HCT116 (cell line): ENCODE data around the gene KLF16. TPM values are rescaled to one million over a fixed set of nuclear protein-coding genes. Genes with fewer than 3 reads are reported as not detected.

Source experiments
- ATAC-seq: fragments of 200-7000 bp; cut with Tn5 transposase; 2 replicates; pipeline ENCODE4 v1.9.1; 2020; ENCODE audit warnings: mild to moderate bottlenecking, moderate library complexity
- BruUV-seq: library from RNA; stranded (reverse); fragments of 400-500 nt; replicated peaks from 2 replicates; lab custom pipeline; 2021; lab: Mats Ljungman, UMichigan
- CTCF ChIA-PET: fragments of 300-600 bp; sonication (Branson Sonifier 250); formaldehyde crosslinking; loops from one replicate; lab custom pipeline; 2021; ENCODE audit warnings: antibody characterized with exemption; lab: Charles Lee
- POLR2A ChIA-PET: fragments of 300-600, 350-600 bp; sonication (Branson Sonifier 250); formaldehyde crosslinking; loops from one replicate; lab custom pipeline; 2021; ENCODE audit warnings: antibody characterized with exemption; lab: Charles Lee
- RAD21 ChIA-PET, 2 experiments: fragments of 300-600 bp; sonication (Branson Sonifier 250); formaldehyde crosslinking; loops; one replicate each; lab custom pipeline; 2023; ENCODE audit warnings: low total read pairs in 2 of 2; ENCODE audit not compliant: uncharacterized antibody in 2 of 2, unreplicated experiment in 2 of 2, low non-redundant PET in 1 of 2; lab: Charles Lee
- DNase-seq: peaks from one replicate; pipeline ENCODE4 v3.0.0-alpha.2; 2010; ENCODE audit warnings: low read depth, low spot score
- H2AFZ ChIP-seq: fragments of 200-600 bp; shearing (Covaris generic), sonication (generic); 2 replicates; pipeline ENCODE4 v1.6.1; 2017; ENCODE audit warnings: low read depth, mixed run types, mixed read lengths, antibody characterized with exemption, low read length; ENCODE audit not compliant: poor library complexity, severe bottlenecking
- H3K27ac ChIP-seq: 2 replicates; pipeline ENCODE4 v1.5.1; 2012; ENCODE audit warnings: low read depth, low read length
- H3K27me3 ChIP-seq: fragments of 200-600 bp; sonication (generic); 2 replicates; pipeline ENCODE4 v1.6.1; 2016; ENCODE audit warnings: mixed run types, low read length, mixed read lengths; ENCODE audit not compliant: insufficient read depth
- H3K36me3 ChIP-seq, 2 experiments: fragments of 200-500 bp in 1 of 2; fragments of 200-600 bp in 1 of 2; sonication (Bioruptor generic) in 1 of 2; sonication (generic) in 1 of 2; 2 replicates each; pipeline versions ENCODE4 v1.5.1 to v1.6.1; 2014 to 2016; ENCODE audit warnings: low read length in 2 of 2, inconsistent platforms in 1 of 2, mixed read lengths in 1 of 2, mixed run types in 1 of 2; ENCODE audit not compliant: insufficient read depth in 2 of 2, control insufficient read depth in 1 of 2
- H3K4me1 ChIP-seq, 2 experiments: fragments of 200-600 bp in 1 of 2; sonication (generic) in 1 of 2; 2 replicates each; pipeline versions ENCODE4 v1.5.1 to v1.6.1; 2012 to 2017; ENCODE audit warnings: low read length in 2 of 2, inconsistent platforms in 1 of 2, mild to moderate bottlenecking in 1 of 2, mixed read lengths in 1 of 2, mixed run types in 1 of 2, moderate library complexity in 1 of 2; ENCODE audit not compliant: insufficient read depth in 2 of 2, control insufficient read depth in 1 of 2
- H3K4me2 ChIP-seq: fragments of 200-600 bp; sonication (generic); 2 replicates; pipeline ENCODE4 v1.6.1; 2017; ENCODE audit warnings: mixed run types, low read length, mixed read lengths
- H3K4me3 ChIP-seq, 2 experiments: fragments of 200-600 bp in 1 of 2; sonication (generic) in 1 of 2; replicated peaks in 1 of 2; 2 replicates each; pipeline ENCODE4 v1.5.1; 2011 to 2016; ENCODE audit warnings: low read length in 2 of 2, control low read depth in 1 of 2, low read depth in 1 of 2, mild to moderate bottlenecking in 1 of 2, mixed read lengths in 1 of 2, mixed run types in 1 of 2
- H3K79me2 ChIP-seq: fragments of 200-600 bp; sonication (generic); 2 replicates; pipeline ENCODE4 v1.6.1; 2017; ENCODE audit warnings: mild to moderate bottlenecking, mixed run types, low read length, moderate library complexity, mixed read lengths; ENCODE audit not compliant: insufficient read depth
- H3K9ac ChIP-seq: fragments of 200-600 bp; sonication (generic); 2 replicates; pipeline ENCODE4 v1.6.1; 2016; ENCODE audit warnings: low read length, mixed read lengths
- H3K9me2 ChIP-seq: fragments of 200-600 bp; sonication (generic), shearing (Covaris generic); 2 replicates; pipeline ENCODE4 v1.6.1; 2017; ENCODE audit warnings: mixed run types, mild to moderate bottlenecking, moderate library complexity; ENCODE audit not compliant: insufficient read depth
- H3K9me3 ChIP-seq, 2 experiments: fragments of 200-500 bp in 1 of 2; fragments of 200-600 bp in 1 of 2; sonication (Bioruptor generic) in 1 of 2; sonication (generic) in 1 of 2; 2 replicates each; pipeline ENCODE4 v1.6.1; 2014 to 2017; ENCODE audit warnings: low read length in 2 of 2, mixed read lengths in 2 of 2, inconsistent platforms in 1 of 2, low read depth in 1 of 2, mild to moderate bottlenecking in 1 of 2, mixed run types in 1 of 2, moderate library complexity in 1 of 2; ENCODE audit not compliant: control insufficient read depth in 1 of 2, insufficient read depth in 1 of 2
- H4K20me1 ChIP-seq: fragments of 200-600 bp; sonication (generic), shearing (Covaris generic); 2 replicates; pipeline ENCODE4 v1.6.1; 2017; ENCODE audit warnings: mixed run types, mild to moderate bottlenecking, moderate library complexity; ENCODE audit not compliant: insufficient read depth
- EGR1 ChIP-seq: IDR thresholded peaks from 2 replicates; pipeline ENCODE4 v1.6.1; 2012; ENCODE audit warnings: low read depth
- ELF1 ChIP-seq: IDR thresholded peaks from 2 replicates; pipeline ENCODE4 v1.6.1; 2012; ENCODE audit warnings: low read depth, borderline replicate concordance
- EZH2phosphoT487 ChIP-seq: fragments of 200-600 bp; IDR thresholded peaks from 2 replicates; pipeline ENCODE4 v1.6.1; 2018; ENCODE audit warnings: antibody characterized with exemption, borderline replicate concordance
- FOSL1 ChIP-seq: IDR thresholded peaks from 2 replicates; pipeline ENCODE4 v1.6.1; 2012; ENCODE audit warnings: low read depth
- JUND ChIP-seq: IDR thresholded peaks from 2 replicates; pipeline ENCODE4 v1.6.1; 2012
- POLR2AphosphoS5 ChIP-seq: IDR thresholded peaks from 2 replicates; pipeline ENCODE4 v1.6.1; 2011; ENCODE audit warnings: mild to moderate bottlenecking, low read depth, low read length, moderate library complexity
- RAD21 ChIP-seq: IDR thresholded peaks from 2 replicates; pipeline ENCODE4 v1.6.1; 2012; ENCODE audit warnings: low read depth, mild to moderate bottlenecking
- SIN3A ChIP-seq: IDR thresholded peaks from 2 replicates; pipeline ENCODE4 v1.6.1; 2012; ENCODE audit warnings: low read depth
- SP1 ChIP-seq: IDR thresholded peaks from 2 replicates; pipeline ENCODE4 v1.6.1; 2012; ENCODE audit warnings: low read depth
- SRF ChIP-seq: IDR thresholded peaks from 2 replicates; pipeline ENCODE4 v1.6.1; 2012; ENCODE audit warnings: low read depth
- YY1 ChIP-seq: IDR thresholded peaks from 2 replicates; pipeline ENCODE4 v1.6.1; 2011; ENCODE audit warnings: low read length, low read depth, moderate library complexity, mild to moderate bottlenecking; ENCODE audit not compliant: insufficient replicate concordance; ENCODE audit errors: extremely low read depth
- ZFX ChIP-seq: fragments of 450-650 bp; IDR thresholded peaks from 2 replicates; pipeline ENCODE4 v1.6.1; 2017
- ZNF274 ChIP-seq: fragments of 200-500 bp; sonication (Bioruptor generic); IDR thresholded peaks from 2 replicates; pipeline ENCODE4 v1.6.1; 2014; ENCODE audit warnings: mild to moderate bottlenecking, low read depth, low read length, inconsistent platforms
- intact Hi-C: fragments of 100-400 bp; cut with micrococcal nuclease; formaldehyde crosslinking; loops from 2 replicates; pipeline ENCODE4 v1.10.0; 2022
- total RNA-seq: library from RNA; stranded (reverse); gene quantifications from one replicate; pipeline ENCODE4 v1.2.1, GENCODE V29; 2021; ENCODE audit not compliant: unreplicated experiment
- TF ChIP-seq, protein P1 (sequence below): IDR thresholded peaks from 2 replicates; pipeline ENCODE4 v1.6.1; 2012
- TF ChIP-seq, protein P2 (sequence below): IDR thresholded peaks from 2 replicates; pipeline ENCODE4 v1.6.1; 2012

Gene KLF16
- total RNA-seq, 1 experiment from 2014 or later: 64.3 TPM

DNA sequence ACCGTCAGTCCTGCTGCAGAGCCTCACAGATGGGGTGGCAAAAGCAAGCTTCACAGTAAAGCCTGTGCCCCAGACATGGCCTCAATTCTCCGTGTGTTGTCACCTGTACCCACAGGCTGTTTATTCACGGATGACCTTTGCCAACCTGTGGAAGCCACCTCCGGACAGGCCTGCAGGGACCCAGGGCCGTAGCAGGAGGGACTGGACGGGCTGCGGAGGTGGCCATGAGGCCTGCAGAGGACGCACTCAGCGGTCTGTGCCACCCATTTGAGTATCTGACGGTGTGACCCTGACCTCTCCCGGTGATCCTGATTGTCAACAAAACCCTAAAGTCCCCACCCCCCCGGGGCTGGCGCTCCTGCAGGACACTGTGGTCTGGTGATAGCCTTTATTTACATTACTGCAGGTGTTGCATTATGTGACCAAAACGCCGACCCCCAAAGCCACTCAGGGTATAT is 7.8 kb upstream of the KLF16 start:
- peaks cover 49% of the 10 kb centered on the region for H3K79me2 ChIP-seq
- no peak overlapping the region for H3K27ac ChIP-seq
- H3K4me2 ChIP-seq: no peak overlapping the region
- peaks cover 3 to 13% of the 10 kb centered on the region in 2 experiments; a peak in 2 of 4 replicates for H3K36me3 ChIP-seq
- no TSS peak for BruUV-seq
- no peak overlapping the region for H3K9ac ChIP-seq
- DNase-seq (no peak), ATAC-seq (no peak)
- no peak for TF ChIP-seq ZNF274
- no peak for TF ChIP-seq FOSL1
- no peak for TF ChIP-seq YY1
- intact Hi-C loops: no loop called here
- no peaks in the 10 kb centered on the region for H3K9me3 ChIP-seq
- H3K9me2 ChIP-seq: no peaks in the 10 kb centered on the region
- POLR2A ChIA-PET: no interaction called here
- no peak overlapping the region for H3K4me3 ChIP-seq
- RAD21 ChIA-PET: no interaction called here
- peaks cover 11% of the 10 kb centered on the region; the same call in 1 of the 2 replicates for H4K20me1 ChIP-seq
- CTCF ChIA-PET: no interaction called here
- no peaks in the 10 kb centered on the region for H3K27me3 ChIP-seq
- no peak overlapping the region for H2AFZ ChIP-seq
- peaks cover 12 to 25% of the 10 kb centered on the region in 2 experiments for H3K4me1 ChIP-seq

DNA sequence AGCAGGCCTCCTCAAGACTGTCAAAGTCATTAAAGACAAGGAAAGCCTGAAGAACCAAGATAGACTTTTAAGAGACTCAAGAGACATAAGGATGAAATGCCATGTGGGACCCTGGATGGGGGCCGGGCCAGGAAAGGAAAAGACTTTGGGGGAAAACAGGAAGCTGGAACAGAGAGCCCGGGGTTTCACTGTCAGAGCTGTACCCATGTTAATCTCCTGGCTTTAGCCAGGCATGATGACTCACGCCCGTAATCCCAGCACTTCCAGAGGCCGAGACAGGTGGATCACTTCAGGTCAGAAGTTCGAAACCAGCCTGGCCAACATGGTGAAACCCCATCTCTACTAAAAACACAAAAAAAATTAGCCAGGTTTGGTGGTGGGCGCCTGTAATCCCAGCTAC is 5.6 kb upstream of the KLF16 start:
- intact Hi-C loops: no loop called here
- H3K4me2 ChIP-seq: peak overlapping the region; percentile 15; the same call in 1 of the 2 replicates
- TF ChIP-seq JUND: no peak
- no peak for TF ChIP-seq SIN3A
- TF ChIP-seq, protein P1, sequence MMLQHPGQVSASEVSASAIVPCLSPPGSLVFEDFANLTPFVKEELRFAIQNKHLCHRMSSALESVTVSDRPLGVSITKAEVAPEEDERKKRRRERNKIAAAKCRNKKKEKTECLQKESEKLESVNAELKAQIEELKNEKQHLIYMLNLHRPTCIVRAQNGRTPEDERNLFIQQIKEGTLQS: no peak
- no peak for TF ChIP-seq FOSL1
- TF ChIP-seq YY1: no peak
- TF ChIP-seq ELF1: no peak
- TF ChIP-seq ZFX: no peak
- TF ChIP-seq EGR1: no peak
- TF ChIP-seq SP1: no peak
- TF ChIP-seq EZH2phosphoT487: no peak
- TF ChIP-seq, protein P2, sequence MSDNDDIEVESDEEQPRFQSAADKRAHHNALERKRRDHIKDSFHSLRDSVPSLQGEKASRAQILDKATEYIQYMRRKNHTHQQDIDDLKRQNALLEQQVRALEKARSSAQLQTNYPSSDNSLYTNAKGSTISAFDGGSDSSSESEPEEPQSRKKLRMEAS: no peak
- no peak for TF ChIP-seq POLR2AphosphoS5
- TF ChIP-seq SRF: no peak
- TF ChIP-seq RAD21: no peak
- H2AFZ ChIP-seq: no peak overlapping the region
- ChIA-PET CTCF (no interaction called here), POLR2A (no interaction called here), RAD21 (no interaction called here)
- H3K27me3 ChIP-seq: no peaks in the 10 kb centered on the region
- peaks cover 3 to 13% of the 10 kb centered on the region in 2 experiments; a peak in 2 of 4 replicates for H3K36me3 ChIP-seq
- peaks cover under 1% of the 10 kb centered on the region; the same call in 1 of the 2 replicates for H4K20me1 ChIP-seq
- H3K4me3 ChIP-seq: no peak overlapping the region
- H3K79me2 ChIP-seq: peaks cover 28% of the 10 kb centered on the region
- BruUV-seq: no TSS peak
- ATAC-seq (no peak), DNase-seq (no peak)
- peak overlapping the region; percentile 22; the same call in 1 of the 2 replicates for H3K27ac ChIP-seq
- no peak overlapping the region for H3K9ac ChIP-seq
- no peaks in the 10 kb centered on the region for H3K9me2 ChIP-seq
- no peaks in the 10 kb centered on the region for H3K9me3 ChIP-seq
- H3K4me1 ChIP-seq: peaks cover 14 to 30% of the 10 kb centered on the region in 2 experiments
